ENCODE results near the gene ZFYVE27.

Gene ZFYVE27

DNA sequence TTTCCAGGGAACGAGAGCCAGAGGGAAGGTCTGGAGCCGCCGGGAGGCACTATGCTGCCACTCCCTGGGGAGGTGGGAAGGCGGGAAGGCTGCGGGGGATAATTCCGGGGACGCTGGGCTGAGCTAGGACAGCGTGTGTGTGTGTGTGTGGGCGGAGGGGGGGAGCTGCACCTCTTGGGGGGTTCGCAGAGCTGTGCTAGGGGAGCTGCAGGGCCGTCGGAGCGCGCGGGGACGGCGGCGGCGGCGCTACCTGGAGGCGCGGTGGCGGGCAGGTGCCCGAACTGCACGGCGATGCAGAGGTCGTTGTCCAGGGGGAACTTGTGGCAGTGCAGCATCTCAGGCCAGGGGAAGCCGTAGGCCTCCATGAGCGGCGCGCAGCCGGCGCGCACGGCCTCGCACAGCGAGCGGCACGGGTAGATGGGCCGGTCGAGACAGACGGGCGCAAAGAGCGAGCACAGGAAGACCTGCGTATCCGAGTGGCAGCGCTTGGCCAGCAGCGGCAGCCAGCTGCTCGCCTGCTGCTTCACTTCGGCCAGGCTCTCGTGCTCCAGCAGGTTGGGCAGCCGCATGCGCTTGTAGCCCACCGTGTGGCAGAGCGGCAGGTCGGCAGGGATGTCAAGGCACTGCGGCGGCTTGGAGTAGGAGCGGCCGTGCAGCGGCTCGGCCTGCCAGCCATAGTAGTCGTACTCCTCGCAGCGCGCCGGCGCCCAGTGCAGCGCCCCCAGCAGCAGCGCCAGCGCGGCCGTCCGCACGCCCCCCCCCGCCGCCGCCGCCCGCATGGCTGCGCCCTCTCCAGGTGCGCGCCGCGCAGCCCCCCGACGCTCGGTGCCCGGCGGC lies 34.3 kb downstream of the ZFYVE27 start:
- H2BK120ac ChIP-seq (ENCODE audit: low read depth, low read length), result no peak overlapping the region
- H4K91ac ChIP-seq (ENCODE audit: low read depth, low read length, poor library complexity), result no peak overlapping the region
- peak overlapping the region; percentile 94 for H2AFZ ChIP-seq (ENCODE audit: low read length)
- peaks cover 15 to 63% (median 51%) of the 10 kb centered on the region in 3 experiments for H3K27me3 ChIP-seq (ENCODE audit: control insufficient read depth in 3 of 3, insufficient read depth in 3 of 3, low read depth in 1 of 3, low read length in 3 of 3)
- peak overlapping the region; percentile 92 for H3K4me2 ChIP-seq (ENCODE audit: insufficient read depth, low read length, poor library complexity, severe bottlenecking)
- no peak overlapping the region for H2AK5ac ChIP-seq (ENCODE audit: low read depth, low read length)
- peak overlapping the region; percentile 30 to 83 for H3K4me3 ChIP-seq (ENCODE audit: low read length in 2 of 2)
- H3K9me3 ChIP-seq (replicated peaks in 1 of 2; ENCODE audit: control insufficient read depth in 2 of 2, insufficient read depth in 1 of 2, low read depth in 1 of 2, low read length in 2 of 2), result no peaks in the 10 kb centered on the region
- H2BK5ac ChIP-seq (ENCODE audit: low read length), result no peak overlapping the region
- WGBS, 2 donors (ENCODE audit: extremely low coverage in 2 of 2, insufficient read length in 2 of 2, insufficient replicate concordance in 1 of 2), result no CpG with 5 or more reads among the region's 90 CpGs
- H3K79me1 ChIP-seq (ENCODE audit: low read depth, low read length), result no peaks in the 10 kb centered on the region
- no peak overlapping the region for H2BK12ac ChIP-seq (ENCODE audit: low read length)
- H3K9ac ChIP-seq (ENCODE audit: low read depth, low read length, poor library complexity), result peak overlapping the region; percentile 83
- peak overlapping the region; percentile 25 for H3K14ac ChIP-seq (ENCODE audit: low read length)
- no peaks in the 10 kb centered on the region for H3K36me3 ChIP-seq (replicated peaks in 1 of 2; ENCODE audit: control insufficient read depth in 2 of 2, insufficient read depth in 2 of 2, low read length in 2 of 2)
- H2BK15ac ChIP-seq (ENCODE audit: low read length), result peak overlapping the region; percentile 15
- H3K4ac ChIP-seq (ENCODE audit: low read length), result no peak overlapping the region
- DNase-seq (ENCODE audit: low spot score), result no peak
- no peak overlapping the region for H3K27ac ChIP-seq (replicated peaks; ENCODE audit: low read length)
- peak overlapping the region; percentile 81 for H3K18ac ChIP-seq (ENCODE audit: low read length)
- peak overlapping the region; percentile 60 for H3K23ac ChIP-seq (ENCODE audit: low read depth, low read length, poor library complexity)
- peaks cover 4 to 6% of the 10 kb centered on the region in 2 donors for H3K4me1 ChIP-seq (ENCODE audit: control insufficient read depth in 2 of 2, insufficient read depth in 1 of 2, low read depth in 1 of 2, low read length in 2 of 2)
- no peak overlapping the region for H4K8ac ChIP-seq (ENCODE audit: low read depth, low read length)

DNA sequence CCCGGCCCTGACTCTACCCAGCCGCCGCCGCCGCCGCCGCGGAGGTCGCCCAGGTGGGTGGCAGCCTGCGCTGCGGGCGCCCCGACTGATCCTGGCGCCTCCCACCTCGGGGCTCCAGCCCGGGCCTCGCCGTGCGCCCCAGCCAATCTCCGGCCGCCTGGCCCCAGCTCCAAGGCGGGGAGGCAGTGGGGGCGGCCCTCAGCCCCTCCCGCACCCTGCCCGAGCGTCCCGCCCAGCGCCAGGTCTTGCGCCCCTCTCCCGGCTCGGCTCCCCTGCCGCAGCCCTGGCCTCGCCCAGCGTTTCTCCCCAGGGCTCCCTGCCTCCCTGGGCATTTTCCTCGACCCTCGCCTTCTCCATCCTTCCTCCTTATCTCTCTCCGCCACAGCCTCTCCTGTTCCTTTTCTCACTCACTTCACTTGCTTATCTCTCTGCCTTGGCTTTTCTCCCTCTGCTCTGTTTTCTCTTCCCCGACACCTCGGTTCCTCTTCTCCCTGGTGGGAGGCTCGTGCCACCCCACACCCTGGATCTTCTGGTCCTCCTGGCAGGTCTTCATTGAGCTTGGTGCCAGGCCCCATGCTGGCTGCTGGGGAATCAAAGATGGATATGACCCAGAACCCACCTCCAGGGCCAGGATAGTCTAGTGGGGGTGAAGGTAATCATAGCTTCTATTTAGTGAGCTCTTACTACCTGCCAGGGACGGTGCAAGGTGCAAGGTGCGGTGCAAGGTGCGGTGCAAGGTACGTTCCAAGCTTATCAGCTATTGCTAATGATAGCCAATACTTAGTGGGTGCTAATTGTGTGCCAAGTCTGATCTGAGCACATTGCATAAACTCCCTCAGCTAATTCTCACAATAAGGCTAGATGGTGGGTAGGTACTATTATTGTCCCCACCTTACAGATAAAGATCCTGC lies 35.2 kb downstream of the ZFYVE27 start, which contains the start of gene SFRP5:
Gene SFRP5, minus strand, starts transcription at position 87 of the 911 bp plus-strand sequence. CDS start 166 bp downstream, outside the sequence.
- H3K79me1 ChIP-seq (ENCODE audit: low read depth, low read length), result no peaks in the 10 kb centered on the region
- no CpG with 5 or more reads among the region's 44 CpGs for WGBS, 2 donors (ENCODE audit: extremely low coverage in 2 of 2, insufficient read length in 2 of 2, insufficient replicate concordance in 1 of 2)
- H3K27ac ChIP-seq (replicated peaks; ENCODE audit: low read length), result no peak within 1 kb of the TSS
- peak within 1 kb of the TSS; percentile 60 for H3K23ac ChIP-seq (ENCODE audit: low read depth, low read length, poor library complexity)
- H3K27me3 ChIP-seq (ENCODE audit: control insufficient read depth in 3 of 3, insufficient read depth in 3 of 3, low read depth in 1 of 3, low read length in 3 of 3), result peaks cover 15 to 63% (median 51%) of the 10 kb centered on the region in 3 experiments
- peak within 1 kb of the TSS; percentile 15 for H2BK15ac ChIP-seq (ENCODE audit: low read length)
- no peak within 1 kb of the TSS for H3K4ac ChIP-seq (ENCODE audit: low read length)
- H3K36me3 ChIP-seq (replicated peaks in 1 of 2; ENCODE audit: control insufficient read depth in 2 of 2, insufficient read depth in 2 of 2, low read length in 2 of 2), result no peaks in the 10 kb centered on the region
- no peak within 1 kb of the TSS for H2BK120ac ChIP-seq (ENCODE audit: low read depth, low read length)
- peak within 1 kb of the TSS; percentile 81 for H3K18ac ChIP-seq (ENCODE audit: low read length)
- no peak within 1 kb of the TSS for H4K91ac ChIP-seq (ENCODE audit: low read depth, low read length, poor library complexity)
- H4K8ac ChIP-seq (ENCODE audit: low read depth, low read length), result no peak within 1 kb of the TSS
- no peak within 1 kb of the TSS for H2BK12ac ChIP-seq (ENCODE audit: low read length)
- H3K9ac ChIP-seq (ENCODE audit: low read depth, low read length, poor library complexity), result peak within 1 kb of the TSS; percentile 83
- no peak within 1 kb of the TSS for H2BK5ac ChIP-seq (ENCODE audit: low read length)
- DNase-seq (ENCODE audit: low spot score), result no peak
- H3K4me2 ChIP-seq (ENCODE audit: insufficient read depth, low read length, poor library complexity, severe bottlenecking), result peak within 1 kb of the TSS; percentile 92
- peak within 1 kb of the TSS; percentile 25 for H3K14ac ChIP-seq (ENCODE audit: low read length)
- H3K4me1 ChIP-seq (ENCODE audit: control insufficient read depth in 2 of 2, insufficient read depth in 1 of 2, low read depth in 1 of 2, low read length in 2 of 2), result peaks cover 4 to 6% of the 10 kb centered on the region in 2 donors
- H2AFZ ChIP-seq (ENCODE audit: low read length), result peak within 1 kb of the TSS; percentile 94
- peak within 1 kb of the TSS; percentile 30 to 83 for H3K4me3 ChIP-seq (ENCODE audit: low read length in 2 of 2)
- no peak within 1 kb of the TSS for H2AK5ac ChIP-seq (ENCODE audit: low read depth, low read length)
- H3K9me3 ChIP-seq (replicated peaks in 1 of 2; ENCODE audit: control insufficient read depth in 2 of 2, insufficient read depth in 1 of 2, low read depth in 1 of 2, low read length in 2 of 2), result no peaks in the 10 kb centered on the region

DNA sequence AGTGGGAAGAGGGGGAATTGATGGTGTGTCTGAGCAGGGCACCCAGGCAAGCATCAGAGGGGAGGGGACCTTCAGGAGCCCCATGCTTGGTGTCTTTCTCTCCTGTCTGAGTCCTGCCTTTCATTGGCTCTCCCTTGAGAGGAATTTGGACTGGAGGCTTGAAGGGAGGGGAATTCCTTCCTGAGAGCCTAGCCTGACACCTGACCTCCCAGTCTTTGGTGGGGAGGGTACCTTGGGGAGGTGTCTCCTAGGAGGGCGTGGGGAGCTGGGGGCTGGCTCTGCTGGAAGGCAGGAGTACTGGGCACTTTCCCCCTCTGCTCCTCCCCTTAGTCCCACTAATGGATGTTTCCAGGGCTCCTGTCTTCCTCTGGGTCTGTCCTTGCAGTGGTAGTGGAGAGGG lies 36.2 kb downstream of the ZFYVE27 start:
- no peak overlapping the region for H3K14ac ChIP-seq (ENCODE audit: low read length)
- no peak overlapping the region for H3K4ac ChIP-seq (ENCODE audit: low read length)
- peaks cover 15 to 69% (median 51%) of the 10 kb centered on the region in 3 experiments for H3K27me3 ChIP-seq (ENCODE audit: control insufficient read depth in 3 of 3, insufficient read depth in 3 of 3, low read depth in 1 of 3, low read length in 3 of 3)
- no peak overlapping the region for H2BK5ac ChIP-seq (ENCODE audit: low read length)
- no peak overlapping the region for H2BK12ac ChIP-seq (ENCODE audit: low read length)
- H2BK15ac ChIP-seq (ENCODE audit: low read length), result no peak overlapping the region
- H3K27ac ChIP-seq (replicated peaks; ENCODE audit: low read length), result no peak overlapping the region
- no CpG with 5 or more reads among the region's 1 CpG for WGBS, 2 donors (ENCODE audit: extremely low coverage in 2 of 2, insufficient read length in 2 of 2, insufficient replicate concordance in 1 of 2)
- H2AFZ ChIP-seq (ENCODE audit: low read length), result no peak overlapping the region
- no peaks in the 10 kb centered on the region for H3K36me3 ChIP-seq (replicated peaks in 1 of 2; ENCODE audit: control insufficient read depth in 2 of 2, insufficient read depth in 2 of 2, low read length in 2 of 2)
- DNase-seq (ENCODE audit: low spot score), result no peak
- no peak overlapping the region for H2BK120ac ChIP-seq (ENCODE audit: low read depth, low read length)
- peaks cover 4 to 6% of the 10 kb centered on the region in 2 donors for H3K4me1 ChIP-seq (ENCODE audit: control insufficient read depth in 2 of 2, insufficient read depth in 1 of 2, low read depth in 1 of 2, low read length in 2 of 2)
- no peaks in the 10 kb centered on the region for H3K79me1 ChIP-seq (ENCODE audit: low read depth, low read length)
- H3K23ac ChIP-seq (ENCODE audit: low read depth, low read length, poor library complexity), result no peak overlapping the region
- H4K91ac ChIP-seq (ENCODE audit: low read depth, low read length, poor library complexity), result no peak overlapping the region
- H3K18ac ChIP-seq (ENCODE audit: low read length), result no peak overlapping the region
- no peak overlapping the region for H3K4me3 ChIP-seq (ENCODE audit: low read length in 2 of 2)
- no peak overlapping the region for H2AK5ac ChIP-seq (ENCODE audit: low read depth, low read length)
- no peak overlapping the region for H3K4me2 ChIP-seq (ENCODE audit: insufficient read depth, low read length, poor library complexity, severe bottlenecking)
- no peak overlapping the region for H3K9ac ChIP-seq (ENCODE audit: low read depth, low read length, poor library complexity)
- no peak overlapping the region for H4K8ac ChIP-seq (ENCODE audit: low read depth, low read length)
- H3K9me3 ChIP-seq (replicated peaks in 1 of 2; ENCODE audit: control insufficient read depth in 2 of 2, insufficient read depth in 1 of 2, low read depth in 1 of 2, low read length in 2 of 2), result no peaks in the 10 kb centered on the region
